SK-N-SH (cell line): ENCODE data around the gene ARL14EPL.

Experiments
- CTCF ChIP-seq: fragments of 200-600 bp; sonication (generic); IDR thresholded peaks from 2 replicates; pipeline ENCODE4 v1.6.1; 2017; ENCODE audit warnings: antibody characterized with exemption, mild to moderate bottlenecking, moderate library complexity
- EP300 ChIP-seq, 2 experiments: IDR thresholded peaks; 2 replicates each; pipeline versions ENCODE4 v1.4.0 to v1.6.1; 2012; ENCODE audit warnings: borderline replicate concordance in 1 of 2, low read depth in 1 of 2, low read length in 1 of 2
- EZH2phosphoT487 ChIP-seq: fragments of 200-600 bp; sonication (generic); IDR thresholded peaks from 2 replicates; pipeline ENCODE4 v1.6.1; 2017; ENCODE audit warnings: low read depth, mixed run types, mild to moderate bottlenecking, antibody characterized with exemption, moderate library complexity, borderline replicate concordance
- FOXM1 ChIP-seq: IDR thresholded peaks from 2 replicates; pipeline ENCODE4 v1.4.0; 2012; ENCODE audit warnings: low read depth, mild to moderate bottlenecking
- JUND ChIP-seq: IDR thresholded peaks from 2 replicates; pipeline ENCODE4 v1.4.0; 2012
- MXI1 ChIP-seq: IDR thresholded peaks from 2 replicates; pipeline ENCODE4 v1.6.1; 2012; ENCODE audit warnings: mild to moderate bottlenecking, low read depth, low read length, improper control_type of control experiment
- ZBTB33 ChIP-seq: IDR thresholded peaks from 2 replicates; pipeline ENCODE4 v1.4.0; 2012; ENCODE audit warnings: low read depth, borderline replicate concordance

GRCh38 chr5:115992848-115993350 lies 39.4 kb upstream of the ARL14EPL start:
- TF ChIP-seq MXI1: no peak
- TF ChIP-seq ZBTB33: no peak
- no peak for TF ChIP-seq CTCF
- no peak for TF ChIP-seq FOXM1
- TF ChIP-seq EP300 (IDR thresholded peaks at IDR 0.05; ENCODE audit: borderline replicate concordance in 1 of 2, low read depth in 1 of 2, low read length in 1 of 2): no peak
- TF ChIP-seq EZH2phosphoT487: no peak
- TF ChIP-seq JUND: no peak
